GM23338 (cell line): ENCODE data around the gene IL22RA1. TPM values are rescaled to one million over a fixed set of nuclear protein-coding genes. Genes with fewer than 3 reads are reported as not detected.

Source experiments
- ATAC-seq: fragments of 200-7000 bp; cut with Tn5 transposase; 3 replicates; pipeline ENCODE4 v1.9.1; 2020
- DNase-seq: peaks from one replicate; pipeline ENCODE4 v3.0.0-alpha.2; 2015; ENCODE audit warnings: low spot score
- H2AFZ ChIP-seq: fragments of 200-600 bp; sonication (generic); 2 replicates; pipeline ENCODE4 v1.8.0; 2016; ENCODE audit warnings: antibody characterized with exemption, mild to moderate bottlenecking, moderate library complexity
- H3F3A ChIP-seq: fragments of 200-600 bp; sonication (generic); replicated peaks from 2 replicates; pipeline ENCODE4 v1.8.0; 2017; ENCODE audit warnings: antibody characterized with exemption, mixed run types, low read depth
- H3K27ac ChIP-seq: fragments of 200-600 bp; sonication (generic); 2 replicates; pipeline ENCODE4 v1.6.1; 2016; ENCODE audit warnings: low read depth
- H3K27me3 ChIP-seq: fragments of 200-600 bp; sonication (generic); 2 replicates; pipeline ENCODE4 v1.8.0; 2016; ENCODE audit warnings: mild to moderate bottlenecking, mixed run types, moderate library complexity; ENCODE audit not compliant: insufficient read depth
- H3K36me3 ChIP-seq: fragments of 200-600 bp; sonication (generic); 2 replicates; pipeline ENCODE4 v1.8.0; 2016; ENCODE audit warnings: mild to moderate bottlenecking; ENCODE audit not compliant: insufficient read depth
- H3K4me1 ChIP-seq: fragments of 200-600 bp; sonication (generic); 2 replicates; pipeline ENCODE4 v1.8.0; 2016; ENCODE audit warnings: mild to moderate bottlenecking, moderate library complexity; ENCODE audit not compliant: insufficient read depth
- H3K4me2 ChIP-seq: fragments of 200-600 bp; sonication (generic); 2 replicates; pipeline ENCODE4 v1.7.1; 2017; ENCODE audit warnings: mixed run types
- H3K4me3 ChIP-seq: fragments of 200-600 bp; sonication (generic); 2 replicates; pipeline ENCODE4 v1.6.1; 2016; ENCODE audit warnings: mixed run types
- H3K79me2 ChIP-seq: fragments of 200-600 bp; sonication (generic); replicated peaks from 2 replicates; pipeline ENCODE4 v1.8.0; 2017; ENCODE audit warnings: mild to moderate bottlenecking; ENCODE audit not compliant: insufficient read depth
- H3K9me2 ChIP-seq: fragments of 200-600 bp; sonication (generic); 2 replicates; pipeline ENCODE4 v1.8.0; 2017; ENCODE audit not compliant: insufficient read depth
- H4K20me1 ChIP-seq: fragments of 200-600 bp; sonication (generic); replicated peaks from 2 replicates; pipeline ENCODE4 v1.8.0; 2017; ENCODE audit warnings: mild to moderate bottlenecking; ENCODE audit not compliant: insufficient read depth
- H3K27ac Mint-ChIP-seq: 2 replicates; pipeline ENCODE4 v1.8.0; 2020; ENCODE audit warnings: inconsistent platforms, mild to moderate bottlenecking, moderate library complexity, mixed read lengths
- H3K27me3 Mint-ChIP-seq: 3 replicates; pipeline ENCODE4 v1.8.0; 2022; ENCODE audit warnings: low read depth, mild to moderate bottlenecking, moderate library complexity, mixed read lengths, inconsistent platforms; ENCODE audit not compliant: insufficient read depth, poor library complexity
- H3K36me3 Mint-ChIP-seq: 3 replicates; pipeline ENCODE4 v1.8.0; 2021; ENCODE audit warnings: low read depth, mild to moderate bottlenecking, inconsistent platforms, moderate library complexity, mixed read lengths
- H3K4me1 Mint-ChIP-seq: 3 replicates; pipeline ENCODE4 v1.8.0; 2020; ENCODE audit warnings: mild to moderate bottlenecking, inconsistent platforms, mixed read lengths
- H3K4me3 Mint-ChIP-seq: 3 replicates; pipeline ENCODE4 v1.8.0; 2021; ENCODE audit warnings: moderate library complexity, mild to moderate bottlenecking, inconsistent platforms, mixed read lengths
- H3K9me3 Mint-ChIP-seq: 3 replicates; pipeline ENCODE4 v1.8.0; 2020; ENCODE audit warnings: moderate library complexity, mild to moderate bottlenecking, inconsistent platforms, mixed read lengths
- CREB1 ChIP-seq: fragments of 250-450 bp; sonication (Bioruptor Pico); IDR thresholded peaks from 2 replicates; pipeline ENCODE4 v1.5.0; 2020; ENCODE audit warnings: low read depth, mild to moderate bottlenecking, moderate library complexity
- EZH2 ChIP-seq: fragments of 200-600 bp; sonication (generic); IDR thresholded peaks from one replicate; pipeline ENCODE4 v1.8.0; 2017; ENCODE audit warnings: antibody characterized with exemption, mild to moderate bottlenecking, low read depth; ENCODE audit not compliant: unreplicated experiment
- EZH2phosphoT487 ChIP-seq: fragments of 200-600 bp; sonication (generic); IDR thresholded peaks from one replicate; pipeline ENCODE4 v1.8.1; 2018; ENCODE audit warnings: antibody characterized with exemption; ENCODE audit not compliant: unreplicated experiment
- JUNB ChIP-seq: IDR thresholded peaks from one replicate; pipeline ENCODE4 v1.6.1; 2016; ENCODE audit warnings: antibody characterized with exemption; ENCODE audit not compliant: unreplicated experiment
- NANOG ChIP-seq: IDR thresholded peaks from 2 replicates; pipeline ENCODE4 v1.6.1; 2016; ENCODE audit warnings: antibody characterized with exemption, borderline replicate concordance
- POLR2AphosphoS5 ChIP-seq: IDR thresholded peaks from 2 replicates; pipeline ENCODE4 v1.6.1; 2016; ENCODE audit warnings: antibody characterized with exemption, low read depth
- STAT1 ChIP-seq: IDR thresholded peaks from one replicate; pipeline ENCODE4 v1.6.1; 2016; ENCODE audit warnings: antibody characterized with exemption; ENCODE audit not compliant: unreplicated experiment
- ZNF114 ChIP-seq: fragments of 250-450 bp; sonication (Bioruptor Pico); IDR thresholded peaks from 2 replicates; pipeline ENCODE4 v1.5.0; 2020; ENCODE audit warnings: mild to moderate bottlenecking, moderate library complexity
- ZNF331 ChIP-seq: fragments of 250-450 bp; sonication (Bioruptor Pico); IDR thresholded peaks from 2 replicates; pipeline ENCODE4 v1.5.0; 2020; ENCODE audit warnings: low read depth, mild to moderate bottlenecking, moderate library complexity
- polyA plus RNA-seq: library from polyadenylated mRNA; unstranded; fragments of >200 nt; fragmentation: Nextera tagmentation; extraction: Ambion mirVana; gene quantifications from 2 replicates; pipeline ENCODE4 v1.2.1, GENCODE V29; 2016
- total RNA-seq: library from RNA; depleted of rRNA; stranded (reverse); fragments of >200 nt; shearing (Covaris generic); gene quantifications from 2 replicates; pipeline ENCODE4 v1.2.3, GENCODE V29; 2014
- TF ChIP-seq, protein P1 (sequence below), 2 experiments: fragments of 200-600 bp in 1 of 2; sonication (generic) in 1 of 2; conservative IDR thresholded peaks; 2 replicates each; pipeline versions ENCODE4 v1.5.1 to v1.6.1; 2016 to 2017; ENCODE audit warnings: antibody characterized with exemption in 2 of 2, low read depth in 2 of 2, mild to moderate bottlenecking in 2 of 2, moderate library complexity in 1 of 2
- TF ChIP-seq, protein P2 (sequence below): IDR thresholded peaks from 2 replicates; pipeline ENCODE4 v1.6.1; 2016; ENCODE audit warnings: antibody characterized with exemption
- TF ChIP-seq, protein P3 (sequence below): IDR thresholded peaks from one replicate; pipeline ENCODE4 v1.6.1; 2018; ENCODE audit warnings: antibody characterized with exemption; ENCODE audit not compliant: unreplicated experiment

The IL22RA1 gene
- total and polyA plus RNA-seq, 2 experiments from 2014 or later: 0.11 to 0.28 TPM

DNA sequence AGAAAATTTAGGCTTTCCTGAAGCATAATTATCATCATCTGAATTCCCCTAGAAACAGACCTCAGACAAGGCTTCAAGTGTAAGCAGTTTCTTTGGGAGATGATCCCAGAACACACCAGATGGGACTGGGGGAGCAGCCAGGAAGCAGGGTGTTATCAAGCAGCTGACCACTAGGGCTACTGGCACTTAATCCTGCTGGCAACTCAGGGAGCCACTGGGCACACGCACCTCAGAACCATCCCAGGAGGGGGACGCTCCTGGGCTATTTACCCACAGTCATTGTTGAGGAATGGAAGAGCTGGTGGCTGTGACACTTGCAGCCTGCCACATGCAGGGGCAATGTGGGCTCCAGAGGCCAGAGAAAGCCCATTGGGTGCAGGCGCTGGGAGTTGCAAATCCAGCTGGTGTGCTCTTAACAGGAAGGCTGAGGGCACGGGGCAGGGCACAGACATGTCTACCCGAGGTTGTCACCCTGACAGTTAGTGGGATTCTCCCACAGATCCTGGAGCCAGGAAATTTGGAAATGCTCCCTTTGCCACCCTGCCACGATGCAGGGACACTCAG, 15.1 kb upstream of the IL22RA1 start (continued):
- TF ChIP-seq, protein P1, sequence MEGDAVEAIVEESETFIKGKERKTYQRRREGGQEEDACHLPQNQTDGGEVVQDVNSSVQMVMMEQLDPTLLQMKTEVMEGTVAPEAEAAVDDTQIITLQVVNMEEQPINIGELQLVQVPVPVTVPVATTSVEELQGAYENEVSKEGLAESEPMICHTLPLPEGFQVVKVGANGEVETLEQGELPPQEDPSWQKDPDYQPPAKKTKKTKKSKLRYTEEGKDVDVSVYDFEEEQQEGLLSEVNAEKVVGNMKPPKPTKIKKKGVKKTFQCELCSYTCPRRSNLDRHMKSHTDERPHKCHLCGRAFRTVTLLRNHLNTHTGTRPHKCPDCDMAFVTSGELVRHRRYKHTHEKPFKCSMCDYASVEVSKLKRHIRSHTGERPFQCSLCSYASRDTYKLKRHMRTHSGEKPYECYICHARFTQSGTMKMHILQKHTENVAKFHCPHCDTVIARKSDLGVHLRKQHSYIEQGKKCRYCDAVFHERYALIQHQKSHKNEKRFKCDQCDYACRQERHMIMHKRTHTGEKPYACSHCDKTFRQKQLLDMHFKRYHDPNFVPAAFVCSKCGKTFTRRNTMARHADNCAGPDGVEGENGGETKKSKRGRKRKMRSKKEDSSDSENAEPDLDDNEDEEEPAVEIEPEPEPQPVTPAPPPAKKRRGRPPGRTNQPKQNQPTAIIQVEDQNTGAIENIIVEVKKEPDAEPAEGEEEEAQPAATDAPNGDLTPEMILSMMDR (conservative IDR thresholded peaks at IDR 0.05; ENCODE audit: low read depth in 2 of 2): peak; percentile 25 to 45

DNA sequence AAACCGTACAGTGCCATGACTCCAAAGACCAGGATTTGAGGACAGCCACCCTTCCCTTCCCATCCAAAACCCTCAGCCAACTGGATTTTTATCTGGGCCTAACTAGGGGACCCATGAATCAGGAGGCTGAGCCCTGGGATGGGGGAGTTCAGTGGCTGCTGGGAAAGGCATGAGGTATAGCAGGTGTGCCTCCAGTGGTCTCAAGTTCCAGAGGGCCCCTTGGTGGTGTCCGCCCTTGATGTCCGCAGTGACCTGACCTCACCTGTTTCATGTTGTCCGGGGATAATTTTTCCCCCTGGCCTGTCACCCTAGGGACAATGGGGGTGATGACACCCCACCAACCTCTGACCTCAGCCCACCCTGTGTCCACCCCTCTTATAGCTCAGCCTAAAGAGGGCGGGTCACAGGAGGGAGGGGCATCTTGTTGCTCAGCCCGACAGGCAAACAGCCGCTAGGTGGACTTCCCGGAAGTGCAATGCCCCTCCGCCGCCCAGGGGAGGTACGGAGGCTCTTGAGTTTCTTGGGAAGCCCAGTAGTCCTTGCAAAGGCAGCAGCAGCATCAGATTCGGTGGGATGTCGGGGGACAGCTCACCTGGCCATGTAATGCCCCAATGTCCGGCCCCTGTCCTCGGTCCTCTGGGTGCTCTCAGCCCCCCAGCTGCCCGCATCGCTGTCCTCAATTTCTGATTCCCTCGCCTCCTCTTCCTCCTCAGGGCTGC, 13.8 kb upstream of the IL22RA1 start:
- Histone ChIP-seq H3F3A (no peaks in the 10 kb centered on the region), H2AFZ (no peak overlapping the region), H3K79me2 (0 out of 2 replicates have a peak, but pooled peaks cover 9% of the 10 kb centered on the region), H3K27me3 (no peaks in the 10 kb centered on the region), H3K4me1 (peaks cover 16% of the 10 kb centered on the region; the same call in 1 of the 2 replicates), H3K36me3 (no peaks in the 10 kb centered on the region; the same call in 1 of the 2 replicates), H3K9me2 (no peaks in the 10 kb centered on the region), H4K20me1 (no peaks in the 10 kb centered on the region), H3K27ac (no peak overlapping the region), H3K4me3 (no peak overlapping the region), H3K4me2 (no peak overlapping the region)
- Mint-ChIP-seq H3K27ac (no peak overlapping the region), H3K4me3 (no peak overlapping the region), H3K9me3 (no peaks in the 10 kb centered on the region), H3K36me3 (peaks cover 21% of the 10 kb centered on the region), H3K4me1 (peaks cover 26% of the 10 kb centered on the region), H3K27me3 (peaks cover 15% of the 10 kb centered on the region)
- DNase-seq: no peak
- no peak for ATAC-seq
- TF ChIP-seq, protein P2, sequence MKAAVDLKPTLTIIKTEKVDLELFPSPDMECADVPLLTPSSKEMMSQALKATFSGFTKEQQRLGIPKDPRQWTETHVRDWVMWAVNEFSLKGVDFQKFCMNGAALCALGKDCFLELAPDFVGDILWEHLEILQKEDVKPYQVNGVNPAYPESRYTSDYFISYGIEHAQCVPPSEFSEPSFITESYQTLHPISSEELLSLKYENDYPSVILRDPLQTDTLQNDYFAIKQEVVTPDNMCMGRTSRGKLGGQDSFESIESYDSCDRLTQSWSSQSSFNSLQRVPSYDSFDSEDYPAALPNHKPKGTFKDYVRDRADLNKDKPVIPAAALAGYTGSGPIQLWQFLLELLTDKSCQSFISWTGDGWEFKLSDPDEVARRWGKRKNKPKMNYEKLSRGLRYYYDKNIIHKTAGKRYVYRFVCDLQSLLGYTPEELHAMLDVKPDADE: no peak
- TF ChIP-seq CREB1 (CRISPR knock-in tag) (no peak), STAT1 (no peak), ZNF114 (CRISPR knock-in tag) (no peak), ZNF331 (no peak), NANOG (no peak), EZH2phosphoT487 (no peak), JUNB (no peak), POLR2AphosphoS5 (no peak), EZH2 (no peak)
- TF ChIP-seq, protein P3, sequence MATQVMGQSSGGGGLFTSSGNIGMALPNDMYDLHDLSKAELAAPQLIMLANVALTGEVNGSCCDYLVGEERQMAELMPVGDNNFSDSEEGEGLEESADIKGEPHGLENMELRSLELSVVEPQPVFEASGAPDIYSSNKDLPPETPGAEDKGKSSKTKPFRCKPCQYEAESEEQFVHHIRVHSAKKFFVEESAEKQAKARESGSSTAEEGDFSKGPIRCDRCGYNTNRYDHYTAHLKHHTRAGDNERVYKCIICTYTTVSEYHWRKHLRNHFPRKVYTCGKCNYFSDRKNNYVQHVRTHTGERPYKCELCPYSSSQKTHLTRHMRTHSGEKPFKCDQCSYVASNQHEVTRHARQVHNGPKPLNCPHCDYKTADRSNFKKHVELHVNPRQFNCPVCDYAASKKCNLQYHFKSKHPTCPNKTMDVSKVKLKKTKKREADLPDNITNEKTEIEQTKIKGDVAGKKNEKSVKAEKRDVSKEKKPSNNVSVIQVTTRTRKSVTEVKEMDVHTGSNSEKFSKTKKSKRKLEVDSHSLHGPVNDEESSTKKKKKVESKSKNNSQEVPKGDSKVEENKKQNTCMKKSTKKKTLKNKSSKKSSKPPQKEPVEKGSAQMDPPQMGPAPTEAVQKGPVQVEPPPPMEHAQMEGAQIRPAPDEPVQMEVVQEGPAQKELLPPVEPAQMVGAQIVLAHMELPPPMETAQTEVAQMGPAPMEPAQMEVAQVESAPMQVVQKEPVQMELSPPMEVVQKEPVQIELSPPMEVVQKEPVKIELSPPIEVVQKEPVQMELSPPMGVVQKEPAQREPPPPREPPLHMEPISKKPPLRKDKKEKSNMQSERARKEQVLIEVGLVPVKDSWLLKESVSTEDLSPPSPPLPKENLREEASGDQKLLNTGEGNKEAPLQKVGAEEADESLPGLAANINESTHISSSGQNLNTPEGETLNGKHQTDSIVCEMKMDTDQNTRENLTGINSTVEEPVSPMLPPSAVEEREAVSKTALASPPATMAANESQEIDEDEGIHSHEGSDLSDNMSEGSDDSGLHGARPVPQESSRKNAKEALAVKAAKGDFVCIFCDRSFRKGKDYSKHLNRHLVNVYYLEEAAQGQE: no peak
- TF ChIP-seq, protein P1 (conservative IDR thresholded peaks at IDR 0.05; ENCODE audit: low read depth in 2 of 2): no peak
